Kidney (tissue), 14 donors: ENCODE measurements around the gene PIEZO2. TPM values are rescaled to one million over a fixed set of nuclear protein-coding genes. Genes with fewer than 3 reads are reported as not detected.

Experiments used
- DNase-seq, 5 donors: peaks; one replicate each; pipeline ENCODE4 v3.0.0-alpha.2; 2013 to 2020
- FAIRE-seq: peaks from 2 replicates; lab custom pipeline; 2012; peaks lifted over from hg19 to GRCh38; lab: Jason Lieb, UNC
- H3K27ac ChIP-seq, 2 donors: one replicate each; pipeline ENCODE4 v1.7.0; 2013; ENCODE audit warnings: low read depth in 2 of 2, low read length in 2 of 2, inconsistent platforms in 1 of 2
- H3K27me3 ChIP-seq: one replicate; pipeline ENCODE4 v1.7.1; 2013; ENCODE audit warnings: low read length, inconsistent platforms; ENCODE audit not compliant: control insufficient read depth, insufficient read depth
- H3K36me3 ChIP-seq, 3 donors: one replicate each; pipeline versions ENCODE4 v1.7.0 to v1.7.1; 2013; ENCODE audit warnings: low read length in 3 of 3, control low read depth in 1 of 3, inconsistent platforms in 1 of 3; ENCODE audit not compliant: insufficient read depth in 3 of 3, control insufficient read depth in 2 of 3
- H3K4me1 ChIP-seq, 3 donors: one replicate each; pipeline versions ENCODE4 v1.7.0 to v1.7.1; 2013; ENCODE audit warnings: low read length in 3 of 3, inconsistent platforms in 1 of 3, low read depth in 1 of 3; ENCODE audit not compliant: control insufficient read depth in 2 of 3, insufficient read depth in 2 of 3
- H3K4me3 ChIP-seq, 3 donors: one replicate each; pipeline versions ENCODE4 v1.7.0 to v1.8.1; 2013; ENCODE audit warnings: low read length in 3 of 3, control low read depth in 1 of 3, inconsistent platforms in 1 of 3
- H3K9ac ChIP-seq, 3 donors: one replicate each; pipeline versions ENCODE4 v1.7.0 to v1.7.1; 2013; ENCODE audit warnings: low read length in 3 of 3, control low read depth in 1 of 3, inconsistent platforms in 1 of 3
- H3K9me3 ChIP-seq, 3 donors: one replicate each; pipeline versions ENCODE4 v1.7.0 to v1.7.1; 2013; ENCODE audit warnings: low read length in 3 of 3, control low read depth in 1 of 3, inconsistent platforms in 1 of 3; ENCODE audit not compliant: control insufficient read depth in 2 of 3, insufficient read depth in 1 of 3
- intact Hi-C: fragments of 100-400 bp; cut with DNase I; formaldehyde crosslinking; loops from one replicate; pipeline ENCODE4 v1.11.1; 2022
- polyA plus RNA-seq: library from polyadenylated mRNA; stranded (reverse); fragments of 350-450 nt; fragmentation: Illumina TruSeq; extraction: RNeasy Lipid Tissue Mini Kit (QIAGEN cat#74804); gene quantifications from one replicate; pipeline ENCODE4 v1.2.3, GENCODE V29; 2014; ENCODE audit warnings: low read depth, low replicate concordance; ENCODE audit not compliant: insufficient read depth
- total RNA-seq: library from RNA; stranded (reverse); fragmentation: NEBNext Ultra II Directional; extraction: Animal tissue kit (Norgen Biotek cat#: 25700); gene quantifications from one replicate; pipeline ENCODE4 v1.2.1, GENCODE V29; 2021
- TF ChIP-seq, protein P1 (sequence below): IDR thresholded peaks from 3 replicates; pipeline ENCODE4 v1.5.1; 2012; ENCODE audit warnings: mild to moderate bottlenecking, moderate library complexity, borderline replicate concordance; ENCODE audit not compliant: insufficient read depth; ENCODE audit errors: extremely low read depth
- donor health status: control.
- donor health status: control.
- donor health status: control.
- donor health status: control.
- donor health status: control.
- donor health status: DM: yes; HTN: yes; CAD: no.
- donor health status: Normal renal cell carcinoma (clear cell type).

PIEZO2 gene
- total and polyA plus RNA-seq, 2 donors from 2014 or later: 1.1 to 4.1 TPM

- Histone ChIP-seq H3K27me3 (no peaks in the 10 kb centered on the region), H3K9me3 (no peaks in the 10 kb centered on the region), H3K27ac (no peak overlapping the region), H3K4me1 (no peaks in the 10 kb centered on the region), H3K4me3 (no peak overlapping the region), H3K9ac (no peak overlapping the region), H3K36me3 (no peaks in the 10 kb centered on the region)
- TF ChIP-seq, protein P1, sequence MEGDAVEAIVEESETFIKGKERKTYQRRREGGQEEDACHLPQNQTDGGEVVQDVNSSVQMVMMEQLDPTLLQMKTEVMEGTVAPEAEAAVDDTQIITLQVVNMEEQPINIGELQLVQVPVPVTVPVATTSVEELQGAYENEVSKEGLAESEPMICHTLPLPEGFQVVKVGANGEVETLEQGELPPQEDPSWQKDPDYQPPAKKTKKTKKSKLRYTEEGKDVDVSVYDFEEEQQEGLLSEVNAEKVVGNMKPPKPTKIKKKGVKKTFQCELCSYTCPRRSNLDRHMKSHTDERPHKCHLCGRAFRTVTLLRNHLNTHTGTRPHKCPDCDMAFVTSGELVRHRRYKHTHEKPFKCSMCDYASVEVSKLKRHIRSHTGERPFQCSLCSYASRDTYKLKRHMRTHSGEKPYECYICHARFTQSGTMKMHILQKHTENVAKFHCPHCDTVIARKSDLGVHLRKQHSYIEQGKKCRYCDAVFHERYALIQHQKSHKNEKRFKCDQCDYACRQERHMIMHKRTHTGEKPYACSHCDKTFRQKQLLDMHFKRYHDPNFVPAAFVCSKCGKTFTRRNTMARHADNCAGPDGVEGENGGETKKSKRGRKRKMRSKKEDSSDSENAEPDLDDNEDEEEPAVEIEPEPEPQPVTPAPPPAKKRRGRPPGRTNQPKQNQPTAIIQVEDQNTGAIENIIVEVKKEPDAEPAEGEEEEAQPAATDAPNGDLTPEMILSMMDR: no peak
- FAIRE-seq (no peak), DNase-seq (peak in 2 of 5 donors; percentile 9 to 39)
- intact Hi-C loops: no loop called here
Observed at GRCh38 chr18:10890022-10890421, 259.3 kb downstream of the PIEZO2 start.

- no peak for DNase-seq
- no peak overlapping the region for H3K4me3 ChIP-seq
- H3K9ac ChIP-seq: no peak overlapping the region
- H3K9me3 ChIP-seq: no peaks in the 10 kb centered on the region
- TF ChIP-seq, protein P1: no peak
- intact Hi-C loops: no loop called here
- no peaks in the 10 kb centered on the region for H3K27me3 ChIP-seq
- H3K27ac ChIP-seq: no peak overlapping the region
- FAIRE-seq: no peak
- H3K4me1 ChIP-seq: no peaks in the 10 kb centered on the region
- H3K36me3 ChIP-seq: no peaks in the 10 kb centered on the region
Observed at GRCh38 chr18:10878703-10879102, 270.7 kb downstream of the PIEZO2 start.

GRCh38 chr18:10877987-10878386 lies 271.4 kb downstream of the PIEZO2 start:
- Histone ChIP-seq H3K4me1 (no peaks in the 10 kb centered on the region), H3K27ac (no peak overlapping the region), H3K27me3 (no peaks in the 10 kb centered on the region), H3K9me3 (no peaks in the 10 kb centered on the region), H3K36me3 (no peaks in the 10 kb centered on the region), H3K9ac (no peak overlapping the region), H3K4me3 (no peak overlapping the region)
- FAIRE-seq: no peak
- intact Hi-C loops: no loop called here
- no peak for DNase-seq
- TF ChIP-seq, protein P1: no peak

GRCh38 chr18:10875811-10876210 lies 273.6 kb downstream of the PIEZO2 start:
- H3K4me3 ChIP-seq: no peak overlapping the region
- H3K27me3 ChIP-seq: no peaks in the 10 kb centered on the region
- H3K9ac ChIP-seq: no peak overlapping the region
- intact Hi-C loops: no loop called here
- H3K36me3 ChIP-seq: no peaks in the 10 kb centered on the region
- DNase-seq (no peak), FAIRE-seq (no peak)
- no peak overlapping the region for H3K27ac ChIP-seq
- H3K4me1 ChIP-seq: no peaks in the 10 kb centered on the region
- H3K9me3 ChIP-seq: no peaks in the 10 kb centered on the region
- TF ChIP-seq, protein P1: no peak
